Ovary (tissue), 9 donors: ENCODE results near the gene RNF32. TPM values are rescaled to one million over a fixed set of nuclear protein-coding genes. Genes with fewer than 3 reads are reported as not detected.

Experiments used
- DNase-seq, 5 donors: peaks; one replicate each; pipeline ENCODE4 v3.0.0-alpha.2; 2019 to 2020
- H3K27ac ChIP-seq, 2 donors: fragments of 200-600 bp; one replicate each; pipeline versions ENCODE4 v1.5.1 to v1.8.0; 2019 to 2022
- H3K27me3 ChIP-seq: fragments of 200-600 bp; one replicate; pipeline ENCODE4 v1.8.0; 2022
- H3K36me3 ChIP-seq: fragments of 200-600 bp; sonication (generic); one replicate; pipeline ENCODE4 v1.5.1; 2019
- H3K4me1 ChIP-seq: one replicate; pipeline ENCODE4 v1.8.1; 2013; ENCODE audit warnings: mild to moderate bottlenecking, moderate library complexity; ENCODE audit not compliant: insufficient read depth
- H3K4me3 ChIP-seq: fragments of 200-600 bp; sonication (generic); one replicate; pipeline ENCODE4 v1.5.1; 2017
- H3K9me3 ChIP-seq, 2 donors: fragments of 200-600 bp in 1 of 2; sonication (generic) in 1 of 2; one replicate each; pipeline versions ENCODE4 v1.5.1 to v1.8.1; 2013 to 2019; ENCODE audit warnings: mild to moderate bottlenecking in 1 of 2, moderate library complexity in 1 of 2
- CTCF ChIP-seq, 3 donors: fragments of 450-650 bp in 2 of 3; fragments of 200-600 bp in 1 of 3; IDR thresholded peaks; one replicate each; pipeline versions ENCODE4 v1.5.1 to v1.8.0; 2016 to 2022; ENCODE audit warnings: antibody characterized with exemption in 3 of 3, mild to moderate bottlenecking in 1 of 3
- EP300 ChIP-seq: sonication (generic); formaldehyde crosslinking; IDR thresholded peaks from one replicate; pipeline ENCODE4 v1.6.1; 2017; ENCODE audit warnings: antibody characterized with exemption
- POLR2A ChIP-seq: fragments of 450-650 bp; IDR thresholded peaks from one replicate; pipeline ENCODE4 v1.6.1; 2017; ENCODE audit warnings: antibody characterized with exemption, mild to moderate bottlenecking, moderate library complexity
- WGBS, 3 donors: extraction: QIAGEN DNeasy Blood & Tissue Kit in 1 of 3; methylation state at CpG; one replicate each; pipeline versions ENCODE4 v1.1.5 to v1.1.7; 2013 to 2017; 5-methylcytosine and 5-hydroxymethylcytosine counted together
- intact Hi-C, 4 donors: fragments of 100-400 bp; cut with DNase I; formaldehyde crosslinking; loops; one replicate each; pipeline versions ENCODE4 v1.11.0 to v1.15.1; 2022 to 2023
- polyA plus RNA-seq, 2 donors: library from polyadenylated mRNA; stranded (reverse); fragments of 200-250 nt in 1 of 2; fragments of 350-450 nt in 1 of 2; fragmentation: Illumina TruSeq in 1 of 2; extraction: RNeasy Lipid Tissue Mini Kit (QIAGEN cat#74804) in 1 of 2; gene quantifications; one replicate each; pipeline ENCODE4 v1.2.3, GENCODE V29; 2013 to 2014
- total RNA-seq, 7 donors: library from RNA; depleted of rRNA in 2 of 7; stranded (reverse); fragments of >200 nt in 2 of 7; fragmentation: NEBNext Ultra II Directional in 3 of 7; extraction: Animal tissue kit (Norgen Biotek cat#: 25700) in 3 of 7; gene quantifications; one replicate each; pipeline versions ENCODE4 v1.1.0 to v1.2.4, GENCODE V29; 2016 to 2023
- donor health status: DM: no; HTN: no; CAD: no; lungs with moderate emphysema.
- donor health status: DM: no; HTN: no; CAD: no.
- donor health status: Bipolar disorder and iron deficiency.
- donor health status: DM: yes; HTN: yes; CAD: no.
- donor health status: DM: no; HTN: no; CAD: no.
- donor health status: DM: yes; HTN: yes; CAD: no.

Gene RNF32
- total and polyA plus RNA-seq, 9 donors, result 0.72 to 2.3 (median 1.6) TPM

DNA sequence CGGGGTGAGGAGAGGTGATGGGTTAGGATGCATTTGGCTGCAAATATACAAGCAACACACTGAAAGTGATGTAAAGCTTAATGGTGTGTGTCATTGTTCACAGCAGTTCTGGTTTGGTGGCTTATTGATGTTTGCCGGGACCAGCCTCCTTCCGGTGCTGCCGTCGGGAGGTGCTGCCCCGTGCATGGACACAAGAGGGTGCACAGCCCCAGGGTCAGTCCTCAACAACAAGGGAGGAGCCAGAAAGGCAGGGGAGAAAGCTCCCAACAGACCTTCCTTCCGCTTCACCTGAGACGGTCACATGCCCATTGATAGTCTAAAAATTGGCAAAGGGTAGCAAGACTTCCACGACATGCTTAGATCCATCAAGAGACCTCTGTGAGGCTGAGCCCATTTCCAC lies 9.5 kb downstream of the RNF32 start:
- WGBS, 3 donors, result 55 to 65% (median 57%) methylated on average over 9 of the region's 9 CpGs
- Histone ChIP-seq H3K4me1 (no peaks in the 10 kb centered on the region), H3K27me3 (no peaks in the 10 kb centered on the region), H3K36me3 (no peaks in the 10 kb centered on the region), H3K4me3 (no peak overlapping the region), H3K9me3 (no peaks in the 10 kb centered on the region), H3K27ac (no peak overlapping the region)
- intact Hi-C loops, result no loop called here
- TF ChIP-seq EP300 (no peak), POLR2A (no peak), CTCF (IDR thresholded peaks at IDR 0.05) (no peak)
- DNase-seq, result no peak

DNA sequence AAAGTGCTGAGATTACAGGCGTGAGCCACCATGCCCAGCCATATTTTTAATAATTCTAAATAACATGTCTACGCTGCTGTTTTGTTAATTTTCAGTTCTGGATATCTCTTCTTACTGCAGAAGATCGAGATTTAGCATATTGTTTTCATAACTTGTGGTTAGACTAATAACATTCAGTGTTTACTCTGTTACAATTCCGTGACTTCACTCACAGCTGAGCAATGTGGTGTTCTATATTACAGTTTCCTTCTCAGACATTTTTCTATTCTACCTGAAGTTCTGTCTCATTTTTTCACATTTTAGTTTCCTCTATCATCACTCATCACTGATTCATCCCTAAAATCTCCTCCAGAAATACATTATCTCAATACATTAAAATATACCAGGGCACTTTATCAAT lies 10.9 kb downstream of the RNF32 start:
- Histone ChIP-seq H3K4me1 (no peaks in the 10 kb centered on the region), H3K9me3 (no peaks in the 10 kb centered on the region), H3K4me3 (no peak overlapping the region), H3K27me3 (no peaks in the 10 kb centered on the region), H3K36me3 (no peaks in the 10 kb centered on the region), H3K27ac (no peak overlapping the region)
- intact Hi-C loops, result no loop called here
- no peak for DNase-seq
- 37 to 64% (median 39%) methylated on average over 4 of the region's 4 CpGs for WGBS, 3 donors
- TF ChIP-seq CTCF (IDR thresholded peaks at IDR 0.05), result no peak
- no peak for TF ChIP-seq POLR2A
- no peak for TF ChIP-seq EP300

- DNase-seq, result no peak
- Histone ChIP-seq H3K27ac (no peak overlapping the region), H3K27me3 (no peaks in the 10 kb centered on the region), H3K4me3 (no peak overlapping the region), H3K4me1 (no peaks in the 10 kb centered on the region), H3K9me3 (no peaks in the 10 kb centered on the region), H3K36me3 (no peaks in the 10 kb centered on the region)
- WGBS, 3 donors, result 93 to 94% (median 93%) methylated on average over 8 of the region's 8 CpGs
- no peak for TF ChIP-seq CTCF (IDR thresholded peaks at IDR 0.05)
- no peak for TF ChIP-seq EP300
- no peak for TF ChIP-seq POLR2A
- intact Hi-C loops, result no loop called here
Observed at GRCh38 chr7:156652886-156653568, 12.5 kb downstream of the RNF32 start.

DNA sequence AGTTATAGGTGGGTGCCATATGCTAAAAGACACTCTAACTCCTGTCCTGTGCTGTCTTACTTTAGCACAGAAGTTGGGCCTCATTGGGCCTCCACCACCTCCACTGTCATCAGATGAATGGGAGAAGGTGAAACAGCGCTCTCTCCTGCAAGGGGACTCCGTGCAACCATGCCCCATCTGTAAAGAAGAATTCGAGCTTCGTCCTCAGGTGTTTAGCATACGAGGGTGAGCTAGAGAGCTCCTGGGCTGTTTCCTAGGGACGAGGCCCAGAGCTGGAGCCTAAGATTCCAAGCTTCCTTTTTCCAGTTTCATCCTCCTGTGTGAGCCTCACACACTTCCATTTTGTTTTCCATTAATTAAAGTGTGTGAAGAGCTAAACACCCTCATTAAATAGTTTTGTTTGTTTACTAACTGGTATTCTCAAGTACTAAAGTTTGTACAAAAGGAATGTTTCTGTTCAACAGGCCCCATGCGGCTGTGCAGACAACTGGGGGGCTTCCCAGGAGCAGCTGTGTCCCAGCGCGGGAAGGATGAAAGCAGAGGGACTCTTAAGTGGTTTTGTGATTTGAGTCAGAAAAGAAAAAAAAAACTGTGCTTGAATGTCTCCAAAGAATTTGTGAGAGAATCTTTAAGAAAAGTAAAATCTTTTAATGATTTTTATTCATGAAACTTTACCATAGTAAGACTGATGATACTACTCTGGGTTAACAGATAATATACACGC lies 14.1 kb downstream of the RNF32 start:
- Histone ChIP-seq H3K4me1 (no peaks in the 10 kb centered on the region), H3K27me3 (no peaks in the 10 kb centered on the region), H3K27ac (no peak overlapping the region), H3K4me3 (no peak overlapping the region), H3K36me3 (no peaks in the 10 kb centered on the region), H3K9me3 (no peaks in the 10 kb centered on the region)
- intact Hi-C loops, result no loop called here
- TF ChIP-seq CTCF (IDR thresholded peaks at IDR 0.05), result no peak
- no peak for TF ChIP-seq POLR2A
- TF ChIP-seq EP300, result no peak
- no peak for DNase-seq
- 81 to 87% (median 82%) methylated on average over 10 of the region's 10 CpGs for WGBS, 3 donors
